Measurements from ENCODE around the gene FBXO33.
"Not testable (repeated sequence)": the region's sequence is repeated elsewhere in the genome, so short reads cannot be mapped to it uniquely, and the experiment has no call there.

Gene FBXO33

GRCh38 chr14:39368261-39368959, 63.8 kb downstream of the FBXO33 start:
- DNase-seq: peak; percentile 83

- no peak for DNase-seq
Measured at GRCh38 chr14:39367387-39367751, 64.9 kb downstream of the FBXO33 start.

DNA sequence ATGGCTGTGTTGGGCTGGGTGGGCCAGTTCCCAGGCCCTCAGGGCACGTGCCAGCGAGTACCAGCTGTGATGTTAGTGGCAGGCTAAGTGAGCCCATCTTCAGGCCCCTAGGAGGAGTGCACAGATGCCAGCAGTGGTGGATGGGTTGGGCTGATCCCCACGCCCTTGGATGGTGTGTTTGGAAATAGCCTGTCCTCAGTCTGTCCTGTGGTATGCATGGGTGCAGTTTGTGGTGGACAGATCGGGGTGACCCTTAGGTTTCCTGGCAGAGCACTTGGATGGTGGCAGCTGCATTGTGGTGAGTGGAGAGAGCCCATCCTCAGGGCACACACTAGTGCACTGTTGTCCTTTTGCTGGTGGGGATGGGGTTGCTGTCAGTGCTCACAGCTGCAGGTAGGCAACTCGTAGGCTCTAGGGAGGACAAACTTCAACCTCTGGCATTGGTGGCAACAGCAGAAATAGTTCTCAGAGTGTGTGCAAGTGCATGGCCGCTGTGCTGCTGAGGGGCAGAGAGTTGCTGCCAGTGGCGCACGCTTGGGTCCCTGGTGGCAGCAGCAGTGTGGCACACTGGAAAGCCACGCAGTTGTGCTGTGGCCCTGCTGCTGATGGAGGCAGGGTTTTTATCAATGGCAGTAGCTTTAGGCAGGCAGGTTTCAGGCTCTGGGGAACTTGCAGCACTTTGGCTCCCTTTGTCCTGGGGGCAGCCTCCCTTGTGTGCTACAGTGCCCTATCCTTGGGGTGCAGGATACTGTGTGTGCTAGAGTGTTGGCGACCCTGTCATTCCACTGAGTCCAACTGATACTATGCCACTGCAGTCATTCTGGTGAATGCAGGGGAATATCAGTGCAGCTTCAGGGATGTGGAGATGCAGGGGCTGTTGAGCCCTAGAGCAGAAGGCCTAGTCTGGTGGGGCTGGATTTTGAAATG, 65.5 kb downstream of the FBXO33 start:
- no peak for DNase-seq

DNA sequence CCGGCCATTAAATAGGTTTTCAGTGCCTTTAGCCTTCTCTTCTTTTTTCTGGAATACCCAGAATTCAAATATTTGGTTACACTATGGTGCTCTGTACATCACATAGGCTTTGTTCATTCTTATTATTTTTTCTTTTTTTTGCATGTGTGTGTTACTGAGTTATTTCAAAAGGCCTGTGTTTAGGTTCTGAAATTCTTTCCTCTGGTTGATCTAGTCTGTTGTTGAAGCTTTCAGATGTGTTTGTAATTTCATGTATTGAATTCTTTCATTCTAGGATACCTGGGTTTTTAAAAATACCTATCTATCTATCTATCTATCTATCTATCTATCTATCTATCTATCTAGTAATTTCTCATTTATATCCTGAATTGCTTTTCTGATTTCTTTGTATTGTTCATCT, 66.9 kb downstream of the FBXO33 start:
- DNase-seq: no peak

- DNase-seq: no peak
Measured at GRCh38 chr14:39364509-39364908, 67.7 kb downstream of the FBXO33 start.

DNA sequence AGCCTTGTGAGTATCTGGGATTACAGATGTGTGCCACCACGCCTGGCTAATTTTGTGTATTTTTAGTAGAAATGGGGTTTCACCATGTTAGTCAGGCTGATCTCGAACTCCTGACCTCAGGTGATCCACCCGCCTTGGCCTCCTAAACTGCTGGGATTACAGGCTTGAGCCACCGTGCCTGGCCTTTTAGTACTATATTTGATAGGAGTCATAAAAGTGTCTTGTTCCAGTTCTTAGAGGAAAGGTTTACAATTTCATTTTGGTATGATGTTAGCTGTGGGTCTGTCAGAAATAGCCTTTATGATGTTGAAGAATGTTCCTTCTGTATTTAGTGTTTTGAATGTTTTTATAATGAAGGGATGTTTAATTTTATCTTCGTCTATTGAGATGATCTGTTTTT, 70.7 kb downstream of the FBXO33 start:
- DNase-seq: not testable (repeated sequence)

DNA sequence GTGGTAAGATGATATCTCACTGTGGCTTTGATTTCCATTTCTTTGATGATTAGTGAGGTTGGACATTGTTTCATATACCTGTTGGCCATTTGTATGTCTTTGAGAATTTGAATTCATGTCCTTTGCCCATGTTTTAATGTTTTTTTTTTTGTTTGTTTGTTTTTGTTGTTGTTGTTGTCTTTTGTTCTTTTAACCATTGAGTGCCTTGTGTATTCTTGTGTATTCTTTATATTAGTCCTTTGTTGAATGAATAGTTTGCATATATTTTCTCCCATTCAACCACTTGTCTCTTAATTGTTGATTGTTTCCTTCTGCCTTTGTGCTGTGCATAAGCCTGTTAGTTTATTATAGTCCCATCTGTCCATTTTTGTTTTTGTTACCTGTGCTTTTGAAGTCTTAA, 71.9 kb downstream of the FBXO33 start:
- DNase-seq: no peak

GRCh38 chr14:39359069-39359468, 73.2 kb downstream of the FBXO33 start:
- DNase-seq: not testable (repeated sequence)

GRCh38 chr14:39351708-39352107, 80.5 kb downstream of the FBXO33 start:
- DNase-seq: no peak

- DNase-seq: no peak
Measured at GRCh38 chr14:39350866-39351265, 81.4 kb downstream of the FBXO33 start.
